GM12801 (cell line): ENCODE results near the gene MMP24.

Source experiments
- TF ChIP-seq, protein P1 (sequence below): IDR thresholded peaks from one replicate; pipeline ENCODE4 v1.5.1; 2011; ENCODE audit warnings: control low read depth; ENCODE audit not compliant: insufficient read length; ENCODE audit errors: extremely low read depth

Gene MMP24

DNA sequence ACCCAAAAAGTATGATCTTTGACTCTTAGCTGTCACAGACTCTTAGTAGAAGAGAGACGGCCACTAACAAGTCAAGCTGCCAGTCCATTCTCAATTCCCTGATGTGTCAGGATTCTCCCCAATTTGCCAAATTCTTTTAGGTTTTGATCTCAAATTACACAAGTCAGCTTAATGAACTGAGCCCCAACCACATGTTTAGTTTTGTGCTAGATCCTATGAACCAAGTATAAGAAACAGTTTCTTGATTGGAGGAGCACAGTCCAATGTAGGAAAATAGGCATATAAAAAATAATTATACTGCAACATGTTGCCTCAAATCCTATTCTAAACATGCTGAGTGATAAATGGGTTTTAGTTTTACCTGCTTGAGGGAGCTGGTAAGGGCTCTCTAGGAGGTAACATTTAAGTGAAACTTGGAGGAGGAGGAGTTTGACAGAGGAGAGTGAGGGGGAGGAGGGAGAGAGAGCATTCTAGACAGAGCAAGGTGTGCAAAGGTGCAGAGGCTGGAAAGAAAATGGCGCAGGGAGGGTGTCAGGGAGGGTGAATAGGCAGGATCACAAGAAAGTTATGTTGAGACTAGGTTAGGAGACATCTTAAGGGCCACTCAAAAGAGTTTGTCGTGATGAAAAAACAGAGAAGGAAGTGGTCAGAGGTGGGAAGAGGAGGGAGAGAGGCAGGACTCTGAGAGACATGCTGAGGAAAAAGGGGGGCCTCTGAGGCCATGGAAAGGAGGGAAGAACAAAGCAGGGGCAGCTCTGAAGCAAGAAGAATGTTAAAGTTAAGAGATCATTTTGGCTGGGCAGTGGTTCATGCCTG, 88.5 kb downstream of the MMP24 start:
- TF ChIP-seq, protein P1, sequence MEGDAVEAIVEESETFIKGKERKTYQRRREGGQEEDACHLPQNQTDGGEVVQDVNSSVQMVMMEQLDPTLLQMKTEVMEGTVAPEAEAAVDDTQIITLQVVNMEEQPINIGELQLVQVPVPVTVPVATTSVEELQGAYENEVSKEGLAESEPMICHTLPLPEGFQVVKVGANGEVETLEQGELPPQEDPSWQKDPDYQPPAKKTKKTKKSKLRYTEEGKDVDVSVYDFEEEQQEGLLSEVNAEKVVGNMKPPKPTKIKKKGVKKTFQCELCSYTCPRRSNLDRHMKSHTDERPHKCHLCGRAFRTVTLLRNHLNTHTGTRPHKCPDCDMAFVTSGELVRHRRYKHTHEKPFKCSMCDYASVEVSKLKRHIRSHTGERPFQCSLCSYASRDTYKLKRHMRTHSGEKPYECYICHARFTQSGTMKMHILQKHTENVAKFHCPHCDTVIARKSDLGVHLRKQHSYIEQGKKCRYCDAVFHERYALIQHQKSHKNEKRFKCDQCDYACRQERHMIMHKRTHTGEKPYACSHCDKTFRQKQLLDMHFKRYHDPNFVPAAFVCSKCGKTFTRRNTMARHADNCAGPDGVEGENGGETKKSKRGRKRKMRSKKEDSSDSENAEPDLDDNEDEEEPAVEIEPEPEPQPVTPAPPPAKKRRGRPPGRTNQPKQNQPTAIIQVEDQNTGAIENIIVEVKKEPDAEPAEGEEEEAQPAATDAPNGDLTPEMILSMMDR = no peak

DNA sequence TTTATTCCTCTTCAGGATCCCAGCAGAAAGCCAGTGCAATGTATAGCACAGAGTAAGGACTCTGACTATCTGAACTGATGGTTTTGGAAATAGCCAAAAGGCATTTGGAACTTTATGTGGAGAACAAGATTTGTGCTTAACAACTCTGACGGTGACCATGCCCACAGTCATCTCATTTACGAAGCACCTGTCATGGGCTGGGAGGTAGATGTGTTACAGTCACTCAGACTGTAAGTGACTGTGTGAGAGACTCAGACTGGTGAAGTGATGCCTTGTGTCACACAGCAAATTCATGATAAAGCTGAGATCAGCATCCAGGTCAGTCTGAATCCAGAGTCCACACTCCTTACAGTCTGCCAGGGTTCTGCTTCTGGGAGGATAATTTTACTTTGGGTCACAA, 89.6 kb downstream of the MMP24 start:
- TF ChIP-seq, protein P1 = no peak

DNA sequence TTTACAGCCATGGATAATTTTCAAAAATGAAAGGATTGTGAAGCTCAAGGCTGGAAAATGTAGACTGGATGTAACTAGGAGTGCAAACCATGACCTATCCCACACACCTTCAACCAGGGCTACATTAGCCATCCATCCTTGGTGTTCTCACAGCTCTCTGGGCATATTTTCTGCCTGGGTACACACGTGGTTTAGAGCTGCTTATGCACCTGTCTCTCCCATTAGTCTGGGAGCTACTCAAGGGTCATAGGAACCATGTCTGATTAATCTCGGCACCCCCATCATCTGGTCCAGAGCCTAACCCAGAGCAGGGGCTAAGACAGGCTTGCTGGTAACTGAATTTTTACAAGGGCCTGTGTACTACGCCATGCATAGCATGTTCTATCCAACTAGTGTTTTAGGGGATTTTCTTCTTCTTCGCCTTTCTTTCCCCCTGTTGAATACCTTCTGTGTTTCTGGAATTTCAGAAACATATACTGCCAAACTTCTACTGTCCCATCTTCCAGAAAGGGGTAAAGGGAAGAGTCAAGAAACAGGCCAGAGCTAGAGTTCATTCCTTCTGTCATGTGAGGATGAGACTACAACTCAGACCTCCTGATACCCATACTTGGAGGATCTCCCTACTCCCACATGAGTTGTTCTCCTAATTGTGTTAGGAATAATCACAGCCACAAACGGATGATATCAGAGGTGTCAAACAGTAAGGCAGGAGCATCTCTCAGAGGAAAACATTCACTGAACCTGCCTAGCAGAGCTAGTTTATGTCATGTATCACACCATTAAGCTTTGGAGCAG, 91.1 kb downstream of the MMP24 start:
- TF ChIP-seq, protein P1 = no peak

DNA sequence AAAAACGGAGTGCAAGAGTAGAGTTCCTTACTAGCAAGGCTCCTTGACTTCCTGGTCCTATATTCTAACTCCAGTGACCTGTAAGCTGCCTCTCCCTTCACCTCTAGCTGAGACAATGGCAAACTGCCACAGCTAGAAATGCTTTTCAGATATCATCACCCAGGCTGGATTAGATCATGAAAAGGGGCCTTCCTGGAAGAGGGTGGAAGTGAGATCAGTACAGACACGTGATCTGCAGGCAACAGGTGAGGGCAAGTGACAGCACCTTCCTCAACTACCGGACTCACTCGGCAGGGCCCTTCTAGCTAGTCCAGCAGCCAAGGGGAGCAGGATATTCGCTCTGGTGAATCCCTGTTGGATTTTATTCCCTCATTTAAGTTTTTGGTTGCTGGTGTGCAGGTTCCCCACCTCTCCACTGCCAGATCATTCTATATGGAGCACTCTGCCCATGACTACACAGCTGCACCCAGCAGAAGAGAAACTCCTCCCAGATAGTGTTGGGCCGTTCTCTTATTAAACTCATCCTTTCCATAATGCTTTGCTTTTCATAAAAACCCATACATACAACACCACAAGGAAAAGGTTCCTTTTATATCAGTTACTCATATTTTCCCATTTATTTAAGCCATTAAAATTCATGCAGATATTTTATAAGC, 92.1 kb downstream of the MMP24 start:
- TF ChIP-seq, protein P1 = no peak

DNA sequence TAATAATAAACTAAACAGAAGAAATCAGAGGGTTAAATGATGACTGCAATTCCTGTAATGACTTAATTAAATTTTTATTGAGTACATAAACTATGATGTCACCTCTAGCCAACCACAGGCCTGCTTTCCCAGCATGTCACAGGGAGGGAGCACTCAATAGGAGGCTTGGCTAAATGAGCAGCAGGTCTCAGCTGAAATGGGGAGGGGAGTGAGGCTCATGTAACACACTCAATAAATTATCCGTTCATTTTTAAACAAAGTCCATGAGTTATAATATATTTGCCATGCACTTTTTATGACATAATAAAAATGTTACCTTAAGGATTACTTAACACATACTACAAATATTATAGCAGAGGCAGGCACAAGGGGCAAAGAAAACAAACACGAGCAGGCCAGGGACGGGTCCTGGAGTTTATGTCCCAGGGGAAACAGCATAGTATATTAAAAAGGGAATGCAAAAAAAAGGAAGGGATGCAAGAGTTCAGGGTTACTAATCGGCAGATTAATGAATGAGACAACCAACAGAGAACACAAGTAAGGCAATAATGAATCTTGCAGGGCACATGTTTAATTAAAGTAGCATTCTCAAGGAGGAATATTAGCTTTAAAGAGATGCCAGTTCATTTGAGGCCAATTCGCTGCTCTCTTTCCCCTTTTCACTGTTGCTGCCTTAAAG, 92.8 kb downstream of the MMP24 start:
- TF ChIP-seq, protein P1 = no peak

DNA sequence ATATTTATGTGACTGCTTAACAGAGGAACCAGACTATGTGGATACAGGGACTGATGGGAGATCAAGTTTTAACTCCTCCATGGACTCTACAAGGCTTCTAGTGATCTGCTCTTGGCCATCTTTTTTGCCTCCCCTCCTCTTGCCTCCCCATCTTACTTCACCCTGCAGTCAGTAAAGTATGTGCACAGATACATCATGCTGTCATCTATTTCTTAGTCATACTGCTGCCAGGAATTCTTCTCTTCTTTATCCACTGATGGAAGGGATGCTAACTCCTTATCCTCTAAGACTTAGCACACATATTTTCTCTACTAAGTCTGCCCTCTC, 93.3 kb downstream of the MMP24 start:
- TF ChIP-seq, protein P1 = no peak
